ENCODE data around the gene NRG3. TPM values are rescaled to one million over a fixed set of nuclear protein-coding genes. Genes with fewer than 3 reads are reported as not detected.

NRG3 gene
- total RNA-seq, 1 experiment from 2014 or later = 0.08 TPM

- H3K4me1 ChIP-seq (ENCODE audit: control insufficient read depth, insufficient read depth, low read length) = no peaks in the 10 kb centered on the region
- BruUV-seq (replicated peaks) = no TSS peak
- H3K4me3 ChIP-seq (ENCODE audit: low read depth in 2 of 2, low read length in 2 of 2) = no peak overlapping the region
- in situ Hi-C loops (cut with HindIII; ENCODE audit: low pct_unique_long_range_greater_than_20kb, low sequenced_read_pairs) (no loop called here), intact Hi-C loops (cut with micrococcal nuclease; ENCODE audit: unreplicated experiment) (no loop called here)
- TF ChIP-seq SIN3A (IDR thresholded peaks at IDR 0.05; ENCODE audit: borderline replicate concordance, insufficient read depth, low read depth, low read length) = no peak
- no peaks in the 10 kb centered on the region for H3K27me3 ChIP-seq (ENCODE audit: control insufficient read depth, insufficient read depth, low read length)
- no peak for ATAC-seq
- H3K36me3 ChIP-seq (ENCODE audit: control insufficient read depth, insufficient read depth, low read length) = no peaks in the 10 kb centered on the region
- no peaks in the 10 kb centered on the region for H3K9me3 ChIP-seq (ENCODE audit: control insufficient read depth, insufficient read depth, low read depth, low read length)
- ChIA-PET POLR2A (no interaction called here), CTCF (no interaction called here)
- no peak overlapping the region for H3K27ac ChIP-seq (ENCODE audit: low read length)
- no peak for DNase-seq (ENCODE audit: low read depth, low spot score)
These were observed 216.4 kb downstream of the NRG3 start for GRCh38 chr10:82091413-82091812.

GRCh38 chr10:82092111-82092510 is 217.1 kb downstream of the NRG3 start:
- H3K36me3 ChIP-seq (ENCODE audit: control insufficient read depth, insufficient read depth, low read length) = no peaks in the 10 kb centered on the region
- TF ChIP-seq POLR2AphosphoS5 (IDR thresholded peaks at IDR 0.05; ENCODE audit: low read depth, low read length) = no peak
- no peak for TF ChIP-seq TCF7L2 (IDR thresholded peaks at IDR 0.05; ENCODE audit: low read depth, low read length)
- no peak for TF ChIP-seq SIN3A (IDR thresholded peaks at IDR 0.05; ENCODE audit: borderline replicate concordance, insufficient read depth, low read depth, low read length)
- TF ChIP-seq REST (IDR thresholded peaks at IDR 0.05; ENCODE audit: insufficient read depth in 1 of 2, low read depth in 2 of 2, low read length in 1 of 2) = no peak
- TF ChIP-seq CTCF (IDR thresholded peaks at IDR 0.05) = no peak
- in situ Hi-C loops (cut with HindIII; ENCODE audit: low pct_unique_long_range_greater_than_20kb, low sequenced_read_pairs) (no loop called here), intact Hi-C loops (cut with micrococcal nuclease; ENCODE audit: unreplicated experiment) (no loop called here)
- no peak overlapping the region for H3K27ac ChIP-seq (ENCODE audit: low read length)
- ATAC-seq (no peak), DNase-seq (ENCODE audit: low read depth, low spot score) (no peak)
- POLR2A ChIA-PET = no interaction called here
- H3K4me1 ChIP-seq (ENCODE audit: control insufficient read depth, insufficient read depth, low read length) = no peaks in the 10 kb centered on the region
- CTCF ChIA-PET = interaction anchor here (0.7 kb wide), 1 partner anchor 362 kb away, joined by 7 read pairs; no protein-coding TSS in a partner anchor
- H3K27me3 ChIP-seq (ENCODE audit: control insufficient read depth, insufficient read depth, low read length) = no peaks in the 10 kb centered on the region
- no peaks in the 10 kb centered on the region for H3K9me3 ChIP-seq (ENCODE audit: control insufficient read depth, insufficient read depth, low read depth, low read length)
- no TSS peak for BruUV-seq (replicated peaks)
- H3K4me3 ChIP-seq (ENCODE audit: low read depth in 2 of 2, low read length in 2 of 2) = no peak overlapping the region

- ATAC-seq (no peak), DNase-seq (ENCODE audit: low read depth, low spot score) (no peak)
- Histone ChIP-seq H3K4me3 (ENCODE audit: low read depth in 2 of 2, low read length in 2 of 2) (no peak overlapping the region), H3K27ac (ENCODE audit: low read length) (no peak overlapping the region), H3K36me3 (ENCODE audit: control insufficient read depth, insufficient read depth, low read length) (no peaks in the 10 kb centered on the region), H3K27me3 (ENCODE audit: control insufficient read depth, insufficient read depth, low read length) (no peaks in the 10 kb centered on the region), H3K4me1 (ENCODE audit: control insufficient read depth, insufficient read depth, low read length) (no peaks in the 10 kb centered on the region), H3K9me3 (ENCODE audit: control insufficient read depth, insufficient read depth, low read depth, low read length) (no peaks in the 10 kb centered on the region)
- in situ Hi-C loops (cut with HindIII; ENCODE audit: low pct_unique_long_range_greater_than_20kb, low sequenced_read_pairs) = no loop called here
- no peak for TF ChIP-seq REST (IDR thresholded peaks at IDR 0.05; ENCODE audit: insufficient read depth in 1 of 2, low read depth in 2 of 2, low read length in 1 of 2)
- TF ChIP-seq TCF7L2 (IDR thresholded peaks at IDR 0.05; ENCODE audit: low read depth, low read length) = no peak
- no peak for TF ChIP-seq POLR2AphosphoS5 (IDR thresholded peaks at IDR 0.05; ENCODE audit: low read depth, low read length)
- no peak for TF ChIP-seq CTCF (IDR thresholded peaks at IDR 0.05)
- TF ChIP-seq SIN3A (IDR thresholded peaks at IDR 0.05; ENCODE audit: borderline replicate concordance, insufficient read depth, low read depth, low read length) = no peak
- ChIA-PET POLR2A (no interaction called here), CTCF (no interaction called here)
- intact Hi-C loops (cut with micrococcal nuclease; ENCODE audit: unreplicated experiment) = no loop called here
- BruUV-seq (replicated peaks) = no TSS peak
These were observed 249.7 kb downstream of the NRG3 start for GRCh38 chr10:82124713-82125112.

Measured in Panc1 (cell line).